Testis (tissue), 2 donors: Measurements from ENCODE around the gene MARS1.

Experiments
- CTCF ChIP-seq, 3 experiments: fragments of 450-650 bp in 2 of 3; fragments of 200-600 bp in 1 of 3; sonication (generic) in 1 of 3; IDR thresholded peaks; one replicate each; pipeline ENCODE4 v1.5.1; 2016 to 2019; ENCODE audit warnings: antibody characterized with exemption in 3 of 3, mild to moderate bottlenecking in 2 of 3, moderate library complexity in 1 of 3
- POLR2A ChIP-seq: fragments of 450-650 bp; IDR thresholded peaks from one replicate; pipeline ENCODE4 v1.6.1; 2017; ENCODE audit warnings: antibody characterized with exemption, mild to moderate bottlenecking, moderate library complexity

- TF ChIP-seq CTCF (IDR thresholded peaks at IDR 0.05) (no peak), POLR2A (no peak)
These were observed 64.4 kb downstream of the MARS1 start for GRCh38 chr12:57552306-57552651.
